HEK293 (cell line): ENCODE results near the gene FAM229A.

ENCODE experiments used
- RBAK ChIP-seq: fragments of 450-650 bp; formaldehyde crosslinking; IDR thresholded peaks from 2 replicates; pipeline ENCODE4 v1.5.1; 2016; ENCODE audit warnings: missing biosample characterization, missing genetic modification characterization
- ZEB2 ChIP-seq: fragments of 450-650 bp; formaldehyde crosslinking; IDR thresholded peaks from 2 replicates; pipeline ENCODE4 v1.5.1; 2016; ENCODE audit warnings: missing biosample characterization, missing genetic modification characterization
- TF ChIP-seq, protein P1 (sequence below): fragments of 450-650 bp; formaldehyde crosslinking; conservative IDR thresholded peaks from 2 replicates; pipeline ENCODE4 v1.5.1; 2016; ENCODE audit warnings: low read depth, missing biosample characterization, missing genetic modification characterization
- TF ChIP-seq, protein P2 (sequence below): fragments of 450-650 bp; formaldehyde crosslinking; IDR thresholded peaks from 2 replicates; pipeline ENCODE4 v1.5.1; 2016; ENCODE audit warnings: missing biosample characterization, missing genetic modification characterization, low read depth

DNA sequence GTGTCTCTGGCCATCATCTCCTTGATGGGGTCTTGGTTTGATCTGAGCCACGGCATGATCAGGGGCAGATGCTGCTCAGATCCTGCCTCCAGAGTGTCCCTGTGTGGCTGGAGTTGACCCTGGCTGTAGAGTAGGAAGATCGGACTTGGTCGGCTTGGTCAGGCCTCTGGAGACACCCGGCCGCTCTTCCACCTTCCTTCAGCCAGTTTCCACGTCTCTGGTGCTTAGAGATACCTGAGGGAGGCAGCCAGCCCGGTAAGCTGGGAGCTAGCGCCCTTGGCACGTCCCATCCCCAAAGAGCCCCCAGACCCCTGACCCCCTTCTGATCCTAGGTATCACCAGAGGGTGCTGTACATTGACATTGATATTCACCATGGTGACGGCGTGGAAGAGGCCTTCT, 35.1 kb downstream of the FAM229A start:
- TF ChIP-seq, protein P1, sequence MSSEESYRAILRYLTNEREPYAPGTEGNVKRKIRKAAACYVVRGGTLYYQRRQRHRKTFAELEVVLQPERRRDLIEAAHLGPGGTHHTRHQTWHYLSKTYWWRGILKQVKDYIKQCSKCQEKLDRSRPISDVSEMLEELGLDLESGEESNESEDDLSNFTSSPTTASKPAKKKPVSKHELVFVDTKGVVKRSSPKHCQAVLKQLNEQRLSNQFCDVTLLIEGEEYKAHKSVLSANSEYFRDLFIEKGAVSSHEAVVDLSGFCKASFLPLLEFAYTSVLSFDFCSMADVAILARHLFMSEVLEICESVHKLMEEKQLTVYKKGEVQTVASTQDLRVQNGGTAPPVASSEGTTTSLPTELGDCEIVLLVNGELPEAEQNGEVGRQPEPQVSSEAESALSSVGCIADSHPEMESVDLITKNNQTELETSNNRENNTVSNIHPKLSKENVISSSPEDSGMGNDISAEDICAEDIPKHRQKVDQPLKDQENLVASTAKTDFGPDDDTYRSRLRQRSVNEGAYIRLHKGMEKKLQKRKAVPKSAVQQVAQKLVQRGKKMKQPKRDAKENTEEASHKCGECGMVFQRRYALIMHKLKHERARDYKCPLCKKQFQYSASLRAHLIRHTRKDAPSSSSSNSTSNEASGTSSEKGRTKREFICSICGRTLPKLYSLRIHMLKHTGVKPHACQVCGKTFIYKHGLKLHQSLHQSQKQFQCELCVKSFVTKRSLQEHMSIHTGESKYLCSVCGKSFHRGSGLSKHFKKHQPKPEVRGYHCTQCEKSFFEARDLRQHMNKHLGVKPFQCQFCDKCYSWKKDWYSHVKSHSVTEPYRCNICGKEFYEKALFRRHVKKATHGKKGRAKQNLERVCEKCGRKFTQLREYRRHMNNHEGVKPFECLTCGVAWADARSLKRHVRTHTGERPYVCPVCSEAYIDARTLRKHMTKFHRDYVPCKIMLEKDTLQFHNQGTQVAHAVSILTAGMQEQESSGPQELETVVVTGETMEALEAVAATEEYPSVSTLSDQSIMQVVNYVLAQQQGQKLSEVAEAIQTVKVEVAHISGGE (tag by site-specific recombination), result no peak
- TF ChIP-seq RBAK (tag by site-specific recombination) (no peak), ZEB2 (tag by site-specific recombination) (no peak)
- TF ChIP-seq, protein P2, sequence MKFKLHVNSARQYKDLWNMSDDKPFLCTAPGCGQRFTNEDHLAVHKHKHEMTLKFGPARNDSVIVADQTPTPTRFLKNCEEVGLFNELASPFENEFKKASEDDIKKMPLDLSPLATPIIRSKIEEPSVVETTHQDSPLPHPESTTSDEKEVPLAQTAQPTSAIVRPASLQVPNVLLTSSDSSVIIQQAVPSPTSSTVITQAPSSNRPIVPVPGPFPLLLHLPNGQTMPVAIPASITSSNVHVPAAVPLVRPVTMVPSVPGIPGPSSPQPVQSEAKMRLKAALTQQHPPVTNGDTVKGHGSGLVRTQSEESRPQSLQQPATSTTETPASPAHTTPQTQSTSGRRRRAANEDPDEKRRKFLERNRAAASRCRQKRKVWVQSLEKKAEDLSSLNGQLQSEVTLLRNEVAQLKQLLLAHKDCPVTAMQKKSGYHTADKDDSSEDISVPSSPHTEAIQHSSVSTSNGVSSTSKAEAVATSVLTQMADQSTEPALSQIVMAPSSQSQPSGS (tag by site-specific recombination), result no peak
